ENCODE data around the gene ANKLE1. TPM values are rescaled to one million over a fixed set of nuclear protein-coding genes. Genes with fewer than 3 reads are reported as not detected.

Gene ANKLE1
- polyA plus RNA-seq, 1 donor (not counting 4 experiments of a cell fraction or from before 2014, with no cell fraction given): 0.30 TPM

DNA sequence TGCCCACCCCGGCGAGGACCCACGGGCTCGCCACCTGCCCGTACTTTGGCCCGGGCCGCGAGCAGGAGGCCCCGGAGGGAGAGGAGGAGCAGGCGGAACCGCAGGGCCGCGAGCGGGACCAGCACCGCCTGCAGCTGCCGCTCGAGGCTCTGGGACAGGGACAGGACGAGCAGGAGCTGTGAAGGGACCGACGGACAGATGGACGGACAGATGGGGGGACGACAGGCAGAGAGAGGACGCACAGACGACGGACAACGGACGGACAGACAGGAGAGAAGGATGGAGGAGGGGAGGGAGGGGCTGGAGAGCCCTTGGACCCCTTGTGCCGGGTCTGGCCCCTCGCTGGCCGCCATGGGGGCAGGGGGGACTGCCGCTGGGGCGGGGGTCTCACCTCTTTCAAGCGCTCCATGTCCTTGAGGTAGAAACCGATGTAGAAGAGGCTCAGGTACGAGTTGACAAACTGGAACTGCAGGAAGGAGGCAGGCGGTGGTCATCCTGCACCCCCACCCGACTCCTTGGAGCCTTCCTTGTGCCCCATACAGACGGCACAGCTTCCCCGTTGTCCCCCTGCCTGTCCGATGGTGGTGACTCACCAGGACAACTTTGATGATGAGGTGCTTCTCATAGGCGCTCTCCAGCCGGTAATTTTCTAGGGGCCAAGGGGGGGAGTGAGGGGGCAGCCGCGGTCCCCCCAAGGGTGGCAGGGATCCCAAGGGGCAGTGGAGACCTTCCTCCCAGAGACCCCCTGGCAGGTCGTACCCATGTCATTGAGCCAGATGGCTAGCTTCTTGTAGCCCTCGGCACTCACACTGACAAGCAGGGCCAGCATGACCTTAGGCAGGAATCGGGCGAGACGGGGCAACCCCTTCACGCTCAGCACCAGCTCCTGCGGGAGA is 47.9 kb downstream of the ANKLE1 start:
- H4K20me1 ChIP-seq (ENCODE audit: control insufficient read depth, extremely low read depth, insufficient read depth, low read length): no peaks in the 10 kb centered on the region
- H3K9me1 ChIP-seq (ENCODE audit: control insufficient read depth, extremely low read depth, insufficient read depth, low read length): no peaks in the 10 kb centered on the region
- dilution Hi-C loops (cut with MboI; ENCODE audit: extremely low pct_ligation_motif_present, low sequenced_read_pairs): no loop called here
- peaks cover 20% of the 10 kb centered on the region for H3K4me1 ChIP-seq (ENCODE audit: control insufficient read depth, extremely low read depth, insufficient read depth, low read length)
- H3K27me3 ChIP-seq (ENCODE audit: control insufficient read depth, extremely low read depth, insufficient read depth, low read length): peaks cover 25% of the 10 kb centered on the region
- no peaks in the 10 kb centered on the region for H3K9me3 ChIP-seq (ENCODE audit: control insufficient read depth, low read depth, low read length)
- H2AFZ ChIP-seq (ENCODE audit: control insufficient read depth, low read length): no peak overlapping the region
- no peaks in the 10 kb centered on the region for H3K79me2 ChIP-seq (ENCODE audit: control insufficient read depth, insufficient read depth, low read length)
- H3K4me3 ChIP-seq (ENCODE audit: control insufficient read depth in 2 of 3, extremely low read depth in 1 of 3, insufficient read depth in 2 of 3, low read depth in 1 of 3, low read length in 3 of 3): no peak overlapping the region
- H3K27ac ChIP-seq (ENCODE audit: control insufficient read depth, insufficient read depth, low read length): no peak overlapping the region
- FAIRE-seq: no peak
- no peak for DNase-seq (ENCODE audit: low read depth, low spot score)
- peak overlapping the region; percentile 31 for H3K4me2 ChIP-seq (ENCODE audit: control insufficient read depth, extremely low read depth, insufficient read depth, low read depth, low read length)
- TF ChIP-seq, protein P1, sequence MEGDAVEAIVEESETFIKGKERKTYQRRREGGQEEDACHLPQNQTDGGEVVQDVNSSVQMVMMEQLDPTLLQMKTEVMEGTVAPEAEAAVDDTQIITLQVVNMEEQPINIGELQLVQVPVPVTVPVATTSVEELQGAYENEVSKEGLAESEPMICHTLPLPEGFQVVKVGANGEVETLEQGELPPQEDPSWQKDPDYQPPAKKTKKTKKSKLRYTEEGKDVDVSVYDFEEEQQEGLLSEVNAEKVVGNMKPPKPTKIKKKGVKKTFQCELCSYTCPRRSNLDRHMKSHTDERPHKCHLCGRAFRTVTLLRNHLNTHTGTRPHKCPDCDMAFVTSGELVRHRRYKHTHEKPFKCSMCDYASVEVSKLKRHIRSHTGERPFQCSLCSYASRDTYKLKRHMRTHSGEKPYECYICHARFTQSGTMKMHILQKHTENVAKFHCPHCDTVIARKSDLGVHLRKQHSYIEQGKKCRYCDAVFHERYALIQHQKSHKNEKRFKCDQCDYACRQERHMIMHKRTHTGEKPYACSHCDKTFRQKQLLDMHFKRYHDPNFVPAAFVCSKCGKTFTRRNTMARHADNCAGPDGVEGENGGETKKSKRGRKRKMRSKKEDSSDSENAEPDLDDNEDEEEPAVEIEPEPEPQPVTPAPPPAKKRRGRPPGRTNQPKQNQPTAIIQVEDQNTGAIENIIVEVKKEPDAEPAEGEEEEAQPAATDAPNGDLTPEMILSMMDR (optimal IDR thresholded peaks at IDR 0.05 in 1 of 3, IDR thresholded peaks at IDR 0.05 in 1 of 3, conservative IDR thresholded peaks at IDR 0.05 in 1 of 3; ENCODE audit: extremely low read depth in 1 of 3, insufficient read depth in 2 of 3, low read length in 3 of 3): no peak
- TF ChIP-seq EZH2 (IDR thresholded peaks at IDR 0.05; ENCODE audit: low read length): peak; percentile 80
- no peak overlapping the region for H3K9ac ChIP-seq (ENCODE audit: control insufficient read depth, extremely low read depth, insufficient read depth, low read length)
- no peaks in the 10 kb centered on the region for H3K36me3 ChIP-seq (ENCODE audit: control insufficient read depth in 2 of 2, extremely low read depth in 1 of 2, insufficient read depth in 2 of 2, low read length in 2 of 2)

DNA sequence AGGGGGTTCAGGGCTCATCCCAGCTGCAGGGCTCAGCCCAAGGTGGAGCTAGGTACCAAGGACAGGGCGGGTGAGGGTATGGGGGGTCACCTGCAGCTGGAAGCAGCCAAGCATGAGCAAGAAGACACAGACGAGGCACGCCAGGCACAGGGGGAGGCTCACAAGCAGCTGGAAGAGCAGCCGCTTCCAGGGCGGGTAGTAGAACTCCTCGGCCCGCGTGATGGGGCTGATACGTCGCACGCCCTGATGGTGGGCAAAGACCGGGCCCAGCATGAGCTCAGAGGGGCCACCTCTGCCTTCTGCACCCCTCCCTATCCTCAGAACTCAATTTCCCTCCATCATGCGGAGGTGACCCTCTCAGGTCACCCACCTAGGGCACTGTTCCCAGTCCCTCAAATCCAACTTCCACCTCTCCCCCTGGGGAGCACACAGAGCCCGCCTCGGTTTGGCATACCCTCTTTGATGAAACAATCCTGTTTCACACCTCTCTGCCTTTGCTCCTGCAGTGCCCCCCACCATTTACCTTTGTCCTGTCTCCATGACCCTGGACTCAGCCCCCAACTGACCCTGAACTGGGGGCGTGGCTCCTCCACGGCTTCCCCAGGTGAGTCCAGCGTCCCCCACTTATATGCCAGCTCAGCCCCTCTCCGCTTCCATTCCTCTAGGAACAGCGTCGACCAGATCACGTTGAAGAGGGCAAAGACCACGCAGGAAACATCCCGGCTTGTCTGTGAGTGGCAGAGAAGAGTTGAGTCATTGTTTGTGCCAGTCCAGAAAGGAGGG is 48.8 kb downstream of the ANKLE1 start:
- Histone ChIP-seq H3K4me1 (ENCODE audit: control insufficient read depth, extremely low read depth, insufficient read depth, low read length) (peaks cover 27% of the 10 kb centered on the region), H3K36me3 (ENCODE audit: control insufficient read depth in 2 of 2, extremely low read depth in 1 of 2, insufficient read depth in 2 of 2, low read length in 2 of 2) (no peaks in the 10 kb centered on the region), H3K27me3 (ENCODE audit: control insufficient read depth, extremely low read depth, insufficient read depth, low read length) (peaks cover 25% of the 10 kb centered on the region), H3K9ac (ENCODE audit: control insufficient read depth, extremely low read depth, insufficient read depth, low read length) (no peak overlapping the region), H3K9me1 (ENCODE audit: control insufficient read depth, extremely low read depth, insufficient read depth, low read length) (no peaks in the 10 kb centered on the region), H3K79me2 (ENCODE audit: control insufficient read depth, insufficient read depth, low read length) (no peaks in the 10 kb centered on the region), H3K4me3 (ENCODE audit: control insufficient read depth in 2 of 3, extremely low read depth in 1 of 3, insufficient read depth in 2 of 3, low read depth in 1 of 3, low read length in 3 of 3) (no peak overlapping the region), H4K20me1 (ENCODE audit: control insufficient read depth, extremely low read depth, insufficient read depth, low read length) (no peaks in the 10 kb centered on the region), H3K9me3 (ENCODE audit: control insufficient read depth, low read depth, low read length) (no peaks in the 10 kb centered on the region), H3K4me2 (ENCODE audit: control insufficient read depth, extremely low read depth, insufficient read depth, low read depth, low read length) (no peak overlapping the region), H2AFZ (ENCODE audit: control insufficient read depth, low read length) (no peak overlapping the region), H3K27ac (ENCODE audit: control insufficient read depth, insufficient read depth, low read length) (no peak overlapping the region)
- dilution Hi-C loops (cut with MboI; ENCODE audit: extremely low pct_ligation_motif_present, low sequenced_read_pairs): no loop called here
- DNase-seq (ENCODE audit: low read depth, low spot score): no peak
- TF ChIP-seq EZH2 (IDR thresholded peaks at IDR 0.05; ENCODE audit: low read length): no peak
- TF ChIP-seq, protein P1 (optimal IDR thresholded peaks at IDR 0.05 in 1 of 3, IDR thresholded peaks at IDR 0.05 in 1 of 3, conservative IDR thresholded peaks at IDR 0.05 in 1 of 3; ENCODE audit: extremely low read depth in 1 of 3, insufficient read depth in 2 of 3, low read length in 3 of 3): no peak
- FAIRE-seq: no peak
